Heart right ventricle (tissue), 16 donors: ENCODE data around the gene COL25A1. TPM values are rescaled to one million over a fixed set of nuclear protein-coding genes. Genes with fewer than 3 reads are reported as not detected.

Experiments used
- ATAC-seq, 8 donors: fragments of 200-7000 bp; cut with Tn5 transposase; one replicate each; pipeline ENCODE4 v1.9.1; 2020; ENCODE audit warnings: mild to moderate bottlenecking in 8 of 8, moderate library complexity in 8 of 8, moderate number of reproducible peaks in 1 of 8
- DNase-seq, 2 donors: peaks; one replicate each; pipeline ENCODE4 v3.0.0-alpha.2; 2020
- H3K27ac ChIP-seq, 10 donors: fragments of 200-600 bp; sonication (generic) in 2 of 10; one replicate each; pipeline versions ENCODE4 v1.5.0 to v1.8.0; 2020 to 2022; ENCODE audit warnings: mild to moderate bottlenecking in 3 of 10
- H3K27me3 ChIP-seq, 7 donors: fragments of 200-600 bp; one replicate each; pipeline ENCODE4 v1.8.0; 2021 to 2022; ENCODE audit warnings: mild to moderate bottlenecking in 2 of 7
- H3K36me3 ChIP-seq, 9 donors: fragments of 200-600 bp; sonication (generic) in 1 of 9; one replicate each; pipeline versions ENCODE4 v1.5.0 to v1.8.0; 2020 to 2022; ENCODE audit warnings: mild to moderate bottlenecking in 2 of 9
- H3K4me1 ChIP-seq, 9 donors: fragments of 200-600 bp; sonication (generic) in 1 of 9; one replicate each; pipeline versions ENCODE4 v1.5.0 to v1.8.0; 2020 to 2022; ENCODE audit warnings: mild to moderate bottlenecking in 4 of 9
- H3K4me3 ChIP-seq, 10 donors: fragments of 200-600 bp; sonication (generic) in 2 of 10; one replicate each; pipeline versions ENCODE4 v1.5.0 to v1.8.0; 2020 to 2022; ENCODE audit warnings: mild to moderate bottlenecking in 7 of 10, moderate library complexity in 2 of 10
- H3K9me3 ChIP-seq, 11 donors: fragments of 200-600 bp in 10 of 11; sonication (generic) in 2 of 11; one replicate each; pipeline versions ENCODE4 v1.5.0 to v1.8.0; 2013 to 2022; ENCODE audit warnings: mild to moderate bottlenecking in 2 of 11, control low read depth in 1 of 11, moderate library complexity in 1 of 11
- CTCF ChIP-seq, 9 donors: fragments of 200-600 bp; sonication (generic) in 2 of 9; IDR thresholded peaks; one replicate each; pipeline versions ENCODE4 v1.5.0 to v1.8.0; 2021 to 2022; ENCODE audit warnings: antibody characterized with exemption in 9 of 9, mild to moderate bottlenecking in 5 of 9, moderate library complexity in 1 of 9
- WGBS, 2 donors: extraction: QIAGEN DNeasy Blood & Tissue Kit; methylation state at CpG; one replicate each; pipeline ENCODE4 v1.1.7; 2013; ENCODE audit warnings: inconsistent platforms in 1 of 2; 5-methylcytosine and 5-hydroxymethylcytosine counted together
- intact Hi-C, 10 donors: fragments of 100-400 bp; cut with DNase I; formaldehyde crosslinking; loops; one replicate each; pipeline versions ENCODE4 v1.11.1 to v1.14.2; 2022
- polyA plus RNA-seq, 2 donors: library from polyadenylated mRNA; stranded (reverse); fragments of 200-250 nt; gene quantifications; one replicate each; pipeline ENCODE4 v1.2.3, GENCODE V29; 2013
- total RNA-seq, 10 donors: library from RNA; stranded (reverse); fragmentation: NEBNext Ultra II Directional in 3 of 10; extraction: Animal tissue kit (Norgen Biotek cat#: 25700) in 3 of 10; gene quantifications; one replicate each; pipeline versions ENCODE4 v1.2.1 to v1.2.4, GENCODE V29; 2021 to 2023
- donor health status: Arrhythmogenic right ventricular cardiomyopathy.
- donor health status: ischemic (EF 13 %, LVEDD 7.1; RV severe dilation, severe dysfunction).
- donor health status: healthy with polysubstance abuse.
- donor health status: DM: no; HTN: yes; CAD: no.
- donor health status: DM: no; HTN: no; CAD: no.
- donor health status: ischemic (EF 25% LVEDD 6.9; RV normal size, moderate dysfunction).
- donor health status: ischemic (EF 25% LVEDD 5.7; RV mildly dilated, moderate dysfunction).
- donor health status: healthy.
- donor health status: DM: yes; HTN: yes; CAD: no.
- donor health status: Ischemic cardiomyopathy.
- donor health status: ischemic (EF 35%, LVEDD 5.7; RV mildly dilated, moderate dysfunction).
- donor health status: nonischemic (EF 11% LVEDD 7.7; RV severe dilation, severe dysfunction).
- donor health status: DM: yes; HTN: yes; CAD: no.
- donor health status: PGD.
- donor health status: ischemic (EF 29% LVEDD 5.4; RV normal size, mild dysfunction).
- donor health status: nonischemic (EF 23%, LVEDD 6.1; RV moderate dilation, normal function).

The COL25A1 gene
- total and polyA plus RNA-seq, 12 donors, result 0.07 to 1.2 (median 0.41) TPM

GRCh38 chr4:109157205-109157604 is 145.3 kb downstream of the COL25A1 start:
- ATAC-seq, result no peak
- no peaks in the 10 kb centered on the region for H3K36me3 ChIP-seq

GRCh38 chr4:109156356-109156755 is 146.1 kb downstream of the COL25A1 start:
- Histone ChIP-seq H3K27ac (no peak overlapping the region), H3K36me3 (no peaks in the 10 kb centered on the region), H3K27me3 (no peaks in the 10 kb centered on the region), H3K4me3 (no peak overlapping the region), H3K9me3 (no peaks in the 10 kb centered on the region), H3K4me1 (no peaks in the 10 kb centered on the region)
- TF ChIP-seq CTCF (IDR thresholded peaks at IDR 0.05), result no peak
- DNase-seq, result no peak
- intact Hi-C loops, result no loop called here
- WGBS, 2 donors, result 68% methylated on average over 2 of the region's 2 CpGs
- ATAC-seq, result no peak

More at GRCh38 chr4:109157205-109157604, 145.3 kb downstream of the COL25A1 start:
- intact Hi-C loops, result no loop called here
- whole genome bisulfite sequencing, 2 donors, result 90% methylated on average over 2 of the region's 2 CpGs
- no peak for DNase-seq
- no peak overlapping the region for H3K4me3 ChIP-seq
- H3K27me3 ChIP-seq, result no peaks in the 10 kb centered on the region
- TF ChIP-seq CTCF (IDR thresholded peaks at IDR 0.05), result no peak
- no peaks in the 10 kb centered on the region for H3K4me1 ChIP-seq
- H3K9me3 ChIP-seq, result no peaks in the 10 kb centered on the region
- H3K27ac ChIP-seq, result no peak overlapping the region

GRCh38 chr4:109155682-109156283 is 146.7 kb downstream of the COL25A1 start:
- Histone ChIP-seq H3K4me3 (no peak overlapping the region), H3K4me1 (no peaks in the 10 kb centered on the region), H3K9me3 (no peaks in the 10 kb centered on the region), H3K36me3 (no peaks in the 10 kb centered on the region), H3K27me3 (no peaks in the 10 kb centered on the region), H3K27ac (no peak overlapping the region)
- no peak for ATAC-seq
- DNase-seq, result no peak
- TF ChIP-seq CTCF (IDR thresholded peaks at IDR 0.05), result no peak
- 63 to 70% methylated on average over 4 of the region's 4 CpGs for WGBS, 2 donors
- intact Hi-C loops, result no loop called here

- H3K9me3 ChIP-seq, result no peaks in the 10 kb centered on the region
- intact Hi-C loops, result no loop called here
- H3K27me3 ChIP-seq, result no peaks in the 10 kb centered on the region
- no peaks in the 10 kb centered on the region for H3K36me3 ChIP-seq
- H3K4me1 ChIP-seq, result no peaks in the 10 kb centered on the region
- TF ChIP-seq CTCF (IDR thresholded peaks at IDR 0.05), result no peak
- ATAC-seq (no peak), DNase-seq (no peak)
- no peak overlapping the region for H3K4me3 ChIP-seq
- no peak overlapping the region for H3K27ac ChIP-seq
- 75 to 81% methylated on average over 2 of the region's 2 CpGs for WGBS, 2 donors
Measured at GRCh38 chr4:109155084-109155483, 147.4 kb downstream of the COL25A1 start.
